ENCODE data around the gene PLAAT4.
"Not testable (repeated sequence)": the region's sequence is repeated elsewhere in the genome, so short reads cannot be mapped to it uniquely, and the experiment has no call there.

Gene PLAAT4

DNA sequence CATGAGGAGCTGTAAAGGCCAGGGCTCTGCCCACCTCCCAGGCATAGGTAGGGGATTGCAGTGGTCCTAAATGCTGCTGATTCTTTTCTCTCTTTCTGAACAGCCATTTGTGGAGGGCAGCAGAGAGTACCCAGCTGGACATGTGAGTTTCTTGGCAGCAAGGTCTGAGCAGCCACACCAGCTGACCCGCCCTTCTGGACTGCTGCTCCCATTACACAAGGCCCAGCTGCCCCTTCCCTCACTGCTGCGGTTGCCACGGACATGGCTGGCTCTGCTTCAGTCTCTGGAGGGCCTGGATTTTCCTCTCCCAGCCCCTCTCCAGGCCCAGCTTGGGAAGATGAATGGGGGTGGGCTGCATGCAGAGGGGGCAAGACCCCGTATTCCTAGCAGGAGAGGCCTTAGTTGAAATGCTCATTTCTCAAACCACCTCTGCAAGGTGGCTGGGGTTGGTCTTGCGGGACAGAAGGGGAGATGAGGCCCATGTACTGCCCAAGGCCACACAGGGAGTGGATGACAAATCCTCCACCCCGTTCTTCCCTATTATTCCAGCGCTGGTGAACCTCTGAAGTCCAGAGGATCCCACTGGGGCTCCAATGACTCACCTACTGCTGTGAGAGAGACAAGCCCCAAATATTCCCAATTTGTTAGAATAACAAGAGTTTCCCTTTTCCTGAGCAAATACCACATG lies 26.1 kb upstream of the PLAAT4 start:
- no peak for DNase-seq (ENCODE audit: low read depth in 1 of 2, low spot score in 1 of 2)

DNA sequence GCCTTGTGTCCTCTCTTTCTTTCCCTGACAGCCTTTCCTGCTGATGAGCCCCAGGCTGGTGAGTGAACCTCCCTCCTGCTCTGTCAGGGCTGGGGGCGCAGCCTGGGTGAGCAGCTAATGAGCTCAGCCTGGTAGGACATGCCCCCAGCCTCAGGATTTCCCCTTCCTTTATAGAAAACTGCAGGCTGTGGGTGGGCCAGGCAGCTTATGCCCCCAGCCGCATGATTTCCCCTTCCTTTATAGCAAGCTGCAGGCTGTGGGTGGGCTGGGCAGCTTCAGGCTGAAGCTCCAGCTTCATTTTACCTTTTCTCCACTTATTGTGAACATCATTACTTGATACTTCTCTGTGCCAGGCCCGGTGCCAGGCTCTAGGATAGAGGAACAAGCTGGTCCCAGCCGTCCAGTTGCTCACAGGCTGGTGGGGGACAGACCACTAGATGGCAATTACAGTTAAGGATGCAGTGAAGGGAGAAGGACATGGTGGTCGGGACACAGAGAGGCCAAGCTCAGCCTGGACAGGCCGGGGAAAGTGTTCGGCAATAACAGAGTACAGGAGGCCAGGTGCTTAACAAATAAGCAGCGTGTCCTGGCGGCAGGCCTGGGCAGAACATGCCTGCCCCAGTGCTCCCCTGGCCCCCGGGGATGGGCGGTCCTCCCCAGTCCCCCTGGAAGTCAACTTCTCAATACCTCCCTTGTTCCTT lies 25.4 kb upstream of the PLAAT4 start:
- no peak for DNase-seq (ENCODE audit: low read depth in 1 of 2, low spot score in 1 of 2)

DNA sequence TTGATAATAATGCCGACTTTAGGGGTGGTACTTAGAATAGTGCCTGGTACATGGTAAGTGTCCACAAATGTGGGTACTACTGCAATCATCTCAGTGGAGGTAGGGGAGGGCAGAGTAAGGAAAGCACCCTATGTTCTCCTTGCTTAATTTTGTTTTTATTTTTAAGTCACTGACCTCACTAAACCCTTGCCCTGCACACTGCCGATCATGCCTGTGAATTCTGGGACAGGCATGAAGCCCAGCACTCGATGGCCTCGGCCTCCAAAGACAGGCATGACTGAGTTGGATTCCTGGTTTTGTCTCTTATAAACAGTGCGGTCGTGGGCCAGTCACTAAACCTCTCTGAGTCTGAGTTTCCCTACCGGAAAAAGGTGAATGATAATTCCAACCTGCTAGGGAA lies 23.8 kb upstream of the PLAAT4 start:
- no peak for DNase-seq (ENCODE audit: low read depth in 1 of 2, low spot score in 1 of 2)

DNA sequence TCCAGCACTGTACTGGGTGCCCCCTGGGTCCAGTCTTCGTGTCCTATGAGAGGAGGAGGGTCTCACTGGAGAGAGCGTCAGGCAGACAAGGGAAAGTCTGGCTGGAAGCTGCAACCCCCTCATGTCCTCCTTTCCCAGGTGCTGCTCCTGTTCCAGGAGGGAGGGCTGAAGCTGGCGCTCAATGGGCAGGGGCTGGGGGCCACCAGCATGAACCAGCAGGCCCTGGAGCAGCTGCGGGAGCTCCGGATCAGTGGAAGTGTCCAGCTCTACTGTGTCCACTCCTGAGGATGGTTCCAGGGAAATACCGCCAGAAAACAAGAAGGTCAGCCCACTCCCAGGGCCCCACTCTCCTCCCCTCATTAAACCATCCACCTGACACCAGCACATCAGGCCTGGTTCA lies 20.5 kb upstream of the PLAAT4 start:
- DNase-seq (ENCODE audit: low read depth in 1 of 2, low spot score in 1 of 2): no peak

DNA sequence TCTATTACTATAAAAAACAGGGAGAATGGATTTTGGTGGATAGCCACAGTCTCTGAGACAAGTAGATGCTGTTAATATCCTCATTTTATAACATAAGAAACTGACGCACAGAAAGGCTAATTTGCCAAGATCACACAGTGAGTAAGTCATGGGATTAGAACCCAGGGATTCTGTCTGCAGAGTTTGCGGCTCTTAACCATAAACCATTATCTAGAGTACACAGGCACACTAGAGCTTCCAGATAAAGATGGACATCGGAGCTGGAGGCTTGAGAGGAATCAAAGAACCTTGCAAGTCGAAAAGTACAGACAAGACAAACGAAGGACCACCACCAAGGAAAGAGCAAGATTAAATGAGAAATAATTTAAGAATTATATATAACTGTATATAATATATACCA lies 19.5 kb upstream of the PLAAT4 start:
- no peak for DNase-seq (ENCODE audit: low read depth in 1 of 2, low spot score in 1 of 2)

DNA sequence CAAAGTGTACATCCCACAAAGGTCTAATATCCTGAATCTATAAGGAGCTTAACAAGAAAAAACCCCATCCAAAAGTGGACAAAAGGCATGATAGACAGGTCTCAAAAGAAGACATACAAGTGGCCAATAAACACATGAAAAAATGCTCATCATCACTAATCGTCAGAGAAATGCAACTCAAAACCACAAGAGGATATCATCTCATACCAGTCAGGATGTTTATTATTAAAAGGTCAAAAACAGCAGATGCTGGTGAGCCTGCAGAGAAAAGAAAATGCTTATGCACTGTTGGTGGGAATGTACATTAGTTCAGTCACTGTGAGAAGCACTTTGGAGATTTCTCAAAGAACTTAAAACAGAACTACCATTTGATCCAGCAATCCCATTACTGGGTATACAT lies 18.1 kb upstream of the PLAAT4 start:
- no peak for DNase-seq (ENCODE audit: low read depth in 1 of 2, low spot score in 1 of 2)

DNA sequence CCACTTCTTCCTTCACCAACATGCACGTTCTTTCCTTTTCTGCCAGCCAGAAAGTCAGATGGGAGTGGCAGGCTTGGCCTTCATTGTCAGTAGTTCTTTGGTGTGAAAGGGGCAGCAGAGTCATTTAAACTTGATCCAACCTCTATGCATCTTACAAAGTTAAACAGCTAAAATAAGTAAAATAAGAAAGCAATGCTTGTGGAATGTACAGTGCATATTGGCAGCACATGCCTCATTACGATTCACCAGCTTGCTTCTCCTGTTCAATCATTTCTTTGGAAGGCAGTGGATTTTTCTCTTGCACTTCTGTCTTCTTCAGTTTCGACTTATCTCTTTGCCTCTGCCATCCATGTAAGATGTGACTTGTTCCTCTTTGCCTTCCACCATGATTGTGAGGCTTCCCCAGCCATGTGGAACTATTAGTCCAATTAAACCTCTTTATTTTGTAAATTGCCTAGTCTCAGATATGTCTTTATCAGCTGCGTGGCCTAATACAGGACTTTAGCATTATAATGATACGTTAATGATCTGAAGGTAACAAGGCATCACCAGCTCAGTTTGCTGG lies 15.9 kb upstream of the PLAAT4 start:
- DNase-seq (ENCODE audit: low read depth in 1 of 2, low spot score in 1 of 2): no peak

DNA sequence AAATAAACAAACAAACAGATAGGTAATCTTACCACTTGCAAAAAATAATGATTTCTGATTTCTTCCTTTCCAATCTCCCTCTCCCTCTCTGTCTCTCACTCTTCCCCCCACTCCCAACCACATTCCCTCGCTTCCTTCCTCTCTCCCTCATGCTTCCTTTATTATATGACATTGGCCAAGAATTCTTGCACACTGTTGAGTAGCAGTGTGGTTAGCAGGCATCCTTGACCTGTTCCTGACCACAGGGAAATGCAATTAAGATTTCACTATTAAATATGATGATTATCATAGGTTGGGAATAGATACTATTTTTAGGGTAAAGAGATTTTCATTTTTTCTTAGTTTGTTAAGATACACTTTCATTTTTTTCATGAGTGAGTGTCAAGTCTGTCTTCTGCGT lies 14.7 kb upstream of the PLAAT4 start:
- no peak for DNase-seq (ENCODE audit: low read depth in 1 of 2, low spot score in 1 of 2)

DNA sequence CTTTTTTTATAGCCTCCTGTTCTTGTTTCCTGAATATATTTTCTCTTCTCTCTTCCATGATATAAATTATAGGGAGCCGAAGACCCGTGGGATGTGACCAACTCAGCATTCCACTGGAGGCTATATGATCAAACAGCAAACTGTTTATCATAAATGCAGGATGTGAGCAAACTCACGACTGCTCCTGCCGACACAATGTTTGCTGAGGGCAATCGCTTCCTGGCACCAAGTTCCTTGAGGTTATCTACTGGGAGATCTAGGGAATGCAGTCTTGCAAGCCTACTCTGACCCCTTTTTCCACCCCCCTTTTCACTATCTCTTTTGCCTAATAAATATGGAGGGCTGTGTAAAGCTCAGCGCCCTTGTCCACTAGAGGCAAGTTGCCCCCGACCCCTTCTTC lies 13.5 kb upstream of the PLAAT4 start:
- no peak for DNase-seq (ENCODE audit: low read depth in 1 of 2, low spot score in 1 of 2)

DNA sequence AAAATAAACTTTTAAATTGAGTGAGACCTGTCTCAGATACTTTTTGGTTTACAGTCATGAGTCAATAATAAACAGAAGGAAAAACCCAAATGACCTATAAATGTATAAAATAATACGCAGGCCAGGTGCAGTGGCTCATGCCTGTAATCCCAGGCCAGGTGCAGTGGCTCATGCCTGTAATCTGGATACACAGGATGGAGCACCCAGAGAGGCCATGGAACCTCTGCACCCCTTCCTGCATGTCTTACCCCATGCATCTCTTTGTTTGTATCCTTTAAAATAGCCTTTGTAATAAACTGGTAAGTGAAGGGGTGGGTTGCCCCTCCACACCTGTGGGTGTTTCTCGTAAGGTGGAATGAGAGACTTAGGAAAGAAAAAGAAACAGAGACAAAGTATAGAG lies 8.9 kb upstream of the PLAAT4 start:
- DNase-seq (ENCODE audit: low read depth in 1 of 2, low spot score in 1 of 2): no peak

DNA sequence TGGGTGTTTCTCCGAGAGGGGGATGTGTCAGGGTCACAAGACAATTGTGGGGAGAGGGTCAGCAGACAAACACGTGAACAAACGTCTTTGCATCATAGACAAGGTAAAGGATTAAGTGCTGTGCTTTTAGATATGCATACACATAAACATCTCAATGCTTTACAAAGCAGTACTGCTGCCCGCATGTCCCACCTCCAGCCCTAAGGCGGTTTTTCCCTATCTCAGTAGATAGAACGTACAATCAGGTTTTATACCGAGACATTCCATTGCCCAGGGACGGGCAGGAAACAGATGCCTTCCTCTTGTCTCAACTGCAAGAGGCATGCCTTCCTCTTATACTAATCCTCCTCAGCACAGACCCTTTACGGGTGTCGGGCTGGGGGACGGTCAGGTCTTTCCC lies 8.5 kb upstream of the PLAAT4 start:
- not testable (repeated sequence) for DNase-seq (ENCODE audit: low read depth in 1 of 2, low spot score in 1 of 2)

DNA sequence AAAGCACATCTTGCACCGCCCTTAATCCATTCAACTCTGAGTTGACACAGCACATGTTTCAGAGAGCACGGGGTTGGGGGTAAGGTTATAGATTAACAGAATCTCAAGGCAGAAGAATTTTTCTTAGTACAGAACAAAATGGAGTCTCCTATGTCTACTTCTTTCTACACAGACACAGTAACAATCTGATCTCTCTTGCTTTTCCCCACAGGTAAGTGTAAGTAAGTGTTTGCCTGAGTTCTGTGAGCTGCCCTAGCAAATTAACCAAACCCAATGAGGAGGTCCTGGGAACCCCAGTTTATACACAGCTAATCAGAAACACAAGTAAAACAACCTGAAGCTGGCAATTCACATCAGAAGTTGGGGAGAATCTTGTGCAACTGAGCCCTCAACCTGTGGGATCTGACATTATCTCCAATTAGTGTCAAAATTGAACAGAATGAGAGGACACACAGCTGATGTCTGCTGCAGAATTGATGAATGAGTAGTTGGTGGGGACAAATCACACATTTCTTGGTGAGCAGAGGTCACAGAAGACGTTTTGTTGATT lies 7.8 kb upstream of the PLAAT4 start:
- not testable (repeated sequence) for DNase-seq (ENCODE audit: low read depth in 1 of 2, low spot score in 1 of 2)

DNA sequence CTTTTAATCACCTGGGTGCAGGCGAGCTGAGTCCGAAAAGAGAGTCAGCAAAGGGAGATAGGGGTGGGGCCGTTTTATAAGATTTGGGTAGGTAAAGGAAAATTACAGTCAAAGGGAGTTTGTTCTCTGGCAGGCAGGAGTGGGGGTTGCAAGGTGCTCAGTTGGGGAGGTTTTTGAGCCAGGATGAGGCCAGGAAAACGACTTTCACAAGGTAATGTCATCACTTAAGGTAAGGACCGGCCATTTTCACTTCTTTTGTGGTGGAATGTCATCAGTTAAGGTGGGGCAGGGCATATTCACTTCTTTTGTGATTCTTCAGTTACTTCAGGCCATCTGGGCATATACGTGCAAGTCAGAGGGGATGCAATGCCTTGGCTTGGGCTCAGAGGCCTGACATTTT lies 7.2 kb upstream of the PLAAT4 start:
- DNase-seq (ENCODE audit: low read depth in 1 of 2, low spot score in 1 of 2): not testable (repeated sequence)

DNA sequence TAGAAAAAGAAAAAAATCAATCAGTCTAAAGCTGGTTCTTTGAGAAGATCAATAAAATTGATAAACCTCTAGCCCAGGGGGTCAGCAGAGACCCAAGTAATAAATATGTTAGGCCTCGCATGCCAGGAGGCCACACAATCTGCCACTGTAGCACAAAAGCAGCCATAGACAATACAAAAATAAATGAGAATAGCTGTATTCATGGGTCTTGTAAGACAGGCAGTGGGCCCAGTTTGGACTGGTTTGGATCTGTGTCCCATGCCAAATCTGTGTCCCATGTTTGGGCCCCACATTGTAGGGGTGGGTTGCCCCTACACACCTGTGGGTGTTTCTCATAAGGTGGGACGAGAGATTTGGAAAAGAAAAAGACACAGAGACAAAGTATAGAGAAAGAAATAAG lies 6.6 kb upstream of the PLAAT4 start:
- DNase-seq (ENCODE audit: low read depth in 1 of 2, low spot score in 1 of 2): no peak

DNA sequence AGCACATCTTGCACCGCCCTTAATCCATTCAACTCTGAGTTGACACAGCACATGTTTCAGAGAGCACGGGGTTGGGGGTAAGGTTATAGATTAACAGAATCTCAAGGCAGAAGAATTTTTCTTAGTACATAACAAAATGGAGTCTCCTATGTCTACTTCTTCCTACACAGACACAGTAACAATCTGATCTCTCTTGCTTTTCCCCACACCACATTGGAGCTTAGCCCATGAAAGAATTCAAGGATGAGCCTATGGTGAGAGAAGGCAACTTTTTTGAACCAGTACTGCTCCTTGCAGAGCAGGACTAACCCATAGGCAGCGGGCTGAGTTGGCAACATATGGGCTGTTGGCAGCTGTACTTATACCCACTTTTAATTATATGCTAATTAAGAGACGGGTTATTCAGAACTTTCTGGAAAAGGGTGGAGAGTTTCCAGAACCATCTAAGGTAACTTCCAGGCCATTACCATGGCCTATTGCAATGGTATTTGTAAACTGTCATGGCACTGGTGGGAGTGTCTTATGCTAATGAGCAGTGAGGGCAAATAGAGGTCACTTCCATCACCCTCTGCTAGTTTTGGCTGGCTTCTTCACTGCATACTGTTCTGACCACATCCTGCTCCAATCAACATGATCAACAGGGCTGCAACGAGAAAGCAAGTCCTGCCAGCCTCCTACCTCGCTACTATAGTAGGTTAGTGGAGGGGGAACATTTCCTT lies 5.4 kb upstream of the PLAAT4 start:
- peak in 1 of 2 donors; percentile 47 for DNase-seq (ENCODE audit: low read depth in 1 of 2, low spot score in 1 of 2)

DNA sequence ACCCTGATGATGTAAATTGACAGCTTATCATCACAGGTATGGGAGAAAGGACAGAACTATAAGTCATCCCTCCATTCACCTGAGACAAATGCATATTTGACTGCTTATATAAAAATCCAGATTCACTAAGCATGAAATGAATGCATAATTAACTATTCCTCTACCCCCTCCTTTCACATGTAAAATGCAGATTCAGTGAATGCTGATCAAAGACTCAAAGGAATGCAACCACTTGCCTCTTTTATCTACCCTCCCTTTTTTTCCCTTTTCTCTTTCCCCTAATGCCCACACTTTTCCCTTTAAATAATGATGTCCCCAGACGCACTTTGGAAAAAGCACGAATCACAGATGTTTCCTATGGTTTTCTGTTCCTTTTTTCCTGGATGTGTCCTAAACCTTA lies 4.5 kb upstream of the PLAAT4 start:
- no peak for DNase-seq (ENCODE audit: low read depth in 1 of 2, low spot score in 1 of 2)

DNA sequence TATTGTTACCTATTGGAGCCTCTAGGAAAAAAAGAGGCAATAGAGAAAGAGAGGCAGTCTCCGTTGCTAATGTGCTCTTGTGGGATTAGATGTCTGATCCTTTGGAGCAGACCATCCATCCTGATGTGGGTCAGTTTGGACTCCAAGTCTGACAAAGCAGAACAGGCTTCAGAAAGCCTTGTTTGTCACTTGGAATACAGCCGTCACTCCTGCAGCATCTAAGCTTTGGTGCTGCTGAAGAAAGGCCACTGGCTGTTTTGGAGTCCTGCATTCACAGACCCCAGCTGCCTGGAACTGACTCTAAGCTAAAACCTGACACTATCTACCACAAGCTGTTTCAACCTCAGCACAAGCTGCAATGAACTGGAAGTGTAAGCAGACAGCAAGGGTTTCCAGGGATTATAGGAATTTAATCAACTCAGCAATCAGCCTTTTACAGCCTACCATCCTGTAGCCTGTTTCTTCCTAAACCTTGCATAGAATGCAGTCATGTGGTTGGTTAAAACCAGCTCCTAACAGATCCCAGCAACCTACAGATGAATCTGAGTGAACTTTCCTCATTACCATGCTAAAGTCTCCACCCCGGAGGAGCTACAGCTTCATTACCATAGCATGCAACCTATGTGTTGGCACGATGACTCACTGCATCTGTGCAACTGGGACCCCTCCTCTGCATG lies 3.7 kb upstream of the PLAAT4 start:
- DNase-seq (ENCODE audit: low read depth in 1 of 2, low spot score in 1 of 2): no peak

DNA sequence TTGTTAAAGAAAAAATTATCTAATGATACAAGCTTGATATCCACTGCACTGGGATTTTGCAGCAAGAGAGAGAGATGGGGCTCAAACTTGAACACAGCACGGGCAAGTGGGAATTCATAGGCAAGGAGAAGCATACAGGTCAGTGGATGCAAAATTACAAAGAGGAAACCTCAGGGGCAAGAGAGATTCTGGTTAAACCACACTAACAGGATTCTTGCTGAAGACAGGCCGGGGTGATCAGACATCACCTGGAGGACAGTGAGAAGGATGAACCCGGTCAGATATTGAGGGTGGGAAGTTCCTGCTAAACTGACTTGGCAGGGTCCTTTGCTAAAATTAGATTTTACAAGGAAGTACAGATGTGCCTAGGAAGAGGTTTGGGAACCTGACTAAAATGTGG lies 2.5 kb upstream of the PLAAT4 start:
- DNase-seq (ENCODE audit: low read depth in 1 of 2, low spot score in 1 of 2): no peak

DNA sequence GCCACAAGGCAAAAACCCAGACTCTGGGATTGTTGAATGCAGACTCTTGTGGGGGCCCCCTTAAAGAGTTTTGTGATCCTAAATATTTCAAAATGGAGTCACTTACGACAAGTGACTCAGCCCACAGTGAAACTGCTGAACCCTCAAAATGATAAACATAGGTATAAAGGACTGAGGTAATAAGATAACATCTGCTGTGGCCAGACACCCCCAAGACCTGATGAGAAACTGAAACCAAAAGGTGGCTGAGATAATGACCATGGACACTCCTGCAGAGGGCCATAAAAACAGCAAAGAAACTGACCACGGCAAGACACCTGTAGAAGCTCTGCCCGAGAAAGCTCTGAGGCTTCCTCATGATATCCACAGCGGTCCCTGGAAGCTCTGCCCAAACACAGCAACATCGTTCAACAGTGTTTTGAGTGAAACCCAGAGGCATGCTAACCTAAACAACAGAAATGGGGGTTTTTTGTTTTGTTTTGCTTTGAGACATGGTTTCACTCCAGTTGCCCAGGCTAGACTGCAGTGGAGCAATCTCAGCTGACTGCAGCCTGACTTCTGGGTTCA lies 1.6 kb upstream of the PLAAT4 start:
- no peak for DNase-seq (ENCODE audit: low read depth in 1 of 2, low spot score in 1 of 2)

DNA sequence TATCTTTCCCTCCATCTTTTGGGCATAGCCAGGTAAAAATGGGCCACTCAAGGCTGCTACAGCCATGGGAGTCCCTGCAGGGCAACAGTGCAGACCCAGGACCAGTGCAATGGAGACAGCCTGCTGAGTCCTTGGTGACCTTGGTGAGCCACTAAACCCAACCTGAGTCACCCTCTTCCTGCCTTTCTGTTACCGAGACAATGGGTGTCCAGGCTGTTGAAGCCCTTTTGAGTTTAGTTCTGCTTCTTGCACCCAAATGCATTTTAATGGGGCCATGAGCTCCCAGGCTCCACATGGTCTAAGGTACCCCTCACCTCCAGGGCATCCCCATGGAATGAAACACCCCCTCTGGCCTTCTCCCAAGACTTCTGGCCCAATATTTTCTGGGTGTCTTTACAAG lies 874 bp upstream of the PLAAT4 start:
- no peak for DNase-seq (ENCODE audit: low read depth in 1 of 2, low spot score in 1 of 2)

All from activated CD4-positive, alpha-beta T cell treated with anti-CD3 and anti-CD28 coated beads, Interleukin-2, amount 50 U/mL, for 24 hours (primary cell).